GM06990 (cell line): ENCODE results near the gene BOD1.

ENCODE experiments used
- DNase-seq: peaks from one replicate; pipeline ENCODE4 v3.0.0-alpha.2; 2011; ENCODE audit not compliant: insufficient read length; ENCODE audit errors: extremely low read depth
- H3K27me3 ChIP-seq: replicated peaks from 2 replicates; pipeline ENCODE4 v1.6.0; 2011; ENCODE audit warnings: low read length; ENCODE audit not compliant: control insufficient read depth, insufficient read depth
- H3K36me3 ChIP-seq: 2 replicates; pipeline ENCODE4 v1.5.1; 2011; ENCODE audit warnings: low read length; ENCODE audit not compliant: control insufficient read depth, insufficient read depth
- H3K4me3 ChIP-seq: replicated peaks from 2 replicates; pipeline ENCODE4 v1.5.1; 2011; ENCODE audit warnings: low read depth, mild to moderate bottlenecking, control low read depth, low read length
- TF ChIP-seq, protein P1 (sequence below): IDR thresholded peaks from 2 replicates; pipeline ENCODE4 v1.5.1; 2011; ENCODE audit warnings: low read length, control low read depth, mild to moderate bottlenecking, inconsistent platforms; ENCODE audit not compliant: insufficient read depth, poor library complexity, severe bottlenecking

BOD1 gene

GRCh38 chr5:173643964-173644363 is 27.5 kb upstream of the BOD1 start:
- Histone ChIP-seq H3K27me3 (no peaks in the 10 kb centered on the region), H3K4me3 (no peak overlapping the region), H3K36me3 (no peaks in the 10 kb centered on the region)
- peak; percentile 41 for DNase-seq
- TF ChIP-seq, protein P1, sequence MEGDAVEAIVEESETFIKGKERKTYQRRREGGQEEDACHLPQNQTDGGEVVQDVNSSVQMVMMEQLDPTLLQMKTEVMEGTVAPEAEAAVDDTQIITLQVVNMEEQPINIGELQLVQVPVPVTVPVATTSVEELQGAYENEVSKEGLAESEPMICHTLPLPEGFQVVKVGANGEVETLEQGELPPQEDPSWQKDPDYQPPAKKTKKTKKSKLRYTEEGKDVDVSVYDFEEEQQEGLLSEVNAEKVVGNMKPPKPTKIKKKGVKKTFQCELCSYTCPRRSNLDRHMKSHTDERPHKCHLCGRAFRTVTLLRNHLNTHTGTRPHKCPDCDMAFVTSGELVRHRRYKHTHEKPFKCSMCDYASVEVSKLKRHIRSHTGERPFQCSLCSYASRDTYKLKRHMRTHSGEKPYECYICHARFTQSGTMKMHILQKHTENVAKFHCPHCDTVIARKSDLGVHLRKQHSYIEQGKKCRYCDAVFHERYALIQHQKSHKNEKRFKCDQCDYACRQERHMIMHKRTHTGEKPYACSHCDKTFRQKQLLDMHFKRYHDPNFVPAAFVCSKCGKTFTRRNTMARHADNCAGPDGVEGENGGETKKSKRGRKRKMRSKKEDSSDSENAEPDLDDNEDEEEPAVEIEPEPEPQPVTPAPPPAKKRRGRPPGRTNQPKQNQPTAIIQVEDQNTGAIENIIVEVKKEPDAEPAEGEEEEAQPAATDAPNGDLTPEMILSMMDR = no peak

DNA sequence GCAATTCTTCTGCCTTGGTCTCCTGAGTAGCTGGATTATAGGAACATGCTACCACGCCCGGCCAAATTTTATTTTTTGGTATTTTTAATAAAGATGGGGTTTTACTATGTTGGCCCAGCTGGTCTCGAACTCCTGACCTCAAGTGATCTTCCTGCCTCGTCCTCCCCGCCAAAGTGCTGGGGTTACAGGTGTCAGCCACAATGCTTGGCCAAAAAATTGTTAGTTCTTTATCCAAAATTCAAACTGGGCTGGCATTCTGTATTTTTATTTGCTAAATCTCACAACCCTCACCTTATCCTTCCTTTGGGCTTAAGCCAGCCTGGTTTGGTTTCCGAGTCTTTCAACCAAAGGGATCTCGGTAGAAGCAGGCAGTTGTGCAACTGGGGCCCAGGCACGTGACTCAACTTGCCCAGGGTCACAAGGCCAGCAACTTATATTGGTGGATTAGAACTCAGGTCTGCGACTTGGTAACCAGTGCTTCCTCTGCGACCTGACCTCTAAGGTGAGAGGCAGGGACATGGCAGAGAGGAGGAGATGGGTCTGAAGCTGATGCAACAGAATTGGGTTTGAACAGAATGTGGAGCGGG is 26.5 kb upstream of the BOD1 start:
- TF ChIP-seq, protein P1 = no peak
- no peak overlapping the region for H3K4me3 ChIP-seq
- H3K27me3 ChIP-seq = no peaks in the 10 kb centered on the region
- no peaks in the 10 kb centered on the region for H3K36me3 ChIP-seq
- no peak for DNase-seq

GRCh38 chr5:173642191-173642816 is 25.9 kb upstream of the BOD1 start:
- Histone ChIP-seq H3K36me3 (no peaks in the 10 kb centered on the region), H3K27me3 (no peaks in the 10 kb centered on the region), H3K4me3 (no peak overlapping the region)
- no peak for DNase-seq
- TF ChIP-seq, protein P1 = no peak

DNA sequence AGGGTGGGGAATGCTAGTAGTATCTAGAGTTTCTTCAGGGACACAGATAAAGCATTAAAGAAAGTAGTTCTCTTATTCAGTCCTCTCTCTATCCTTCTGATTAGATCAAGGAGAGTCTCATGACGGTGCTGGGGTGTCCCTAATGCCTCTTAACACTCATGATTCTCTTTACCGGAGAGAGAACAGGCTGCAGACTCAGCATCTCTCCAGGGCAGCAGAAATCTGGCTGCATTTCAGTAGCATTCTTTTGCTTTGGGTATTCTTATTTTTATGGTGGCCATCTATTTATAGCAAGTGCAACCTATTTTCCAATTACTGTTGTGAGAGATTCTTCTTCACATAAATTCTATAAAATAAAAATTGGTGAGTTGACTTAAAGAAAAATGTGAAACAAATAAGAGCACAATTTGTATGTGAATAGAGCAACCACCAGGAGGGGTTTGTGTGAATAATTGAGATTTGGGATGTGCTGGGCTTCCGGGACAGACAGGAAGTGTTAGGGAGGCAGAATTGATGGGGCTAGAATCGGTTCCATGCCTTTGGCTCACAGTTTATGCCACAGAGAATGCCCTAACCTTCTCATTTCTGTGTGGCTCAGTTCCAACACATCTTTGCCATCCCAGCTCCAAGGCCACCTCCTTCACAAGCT is 23.8 kb upstream of the BOD1 start:
- Histone ChIP-seq H3K36me3 (no peaks in the 10 kb centered on the region), H3K27me3 (no peaks in the 10 kb centered on the region), H3K4me3 (no peak overlapping the region)
- TF ChIP-seq, protein P1 = no peak
- no peak for DNase-seq

- no peaks in the 10 kb centered on the region for H3K36me3 ChIP-seq
- H3K4me3 ChIP-seq = no peak overlapping the region
- TF ChIP-seq, protein P1 = no peak
- no peaks in the 10 kb centered on the region for H3K27me3 ChIP-seq
- DNase-seq = no peak
These were observed 21.9 kb upstream of the BOD1 start for GRCh38 chr5:173638126-173639040.
